ENCODE results near the gene CACNG1. TPM values are rescaled to one million over a fixed set of nuclear protein-coding genes. Genes with fewer than 3 reads are reported as not detected.

The CACNG1 gene
- total RNA-seq, 1 donor from 2014 or later = not detected

DNA sequence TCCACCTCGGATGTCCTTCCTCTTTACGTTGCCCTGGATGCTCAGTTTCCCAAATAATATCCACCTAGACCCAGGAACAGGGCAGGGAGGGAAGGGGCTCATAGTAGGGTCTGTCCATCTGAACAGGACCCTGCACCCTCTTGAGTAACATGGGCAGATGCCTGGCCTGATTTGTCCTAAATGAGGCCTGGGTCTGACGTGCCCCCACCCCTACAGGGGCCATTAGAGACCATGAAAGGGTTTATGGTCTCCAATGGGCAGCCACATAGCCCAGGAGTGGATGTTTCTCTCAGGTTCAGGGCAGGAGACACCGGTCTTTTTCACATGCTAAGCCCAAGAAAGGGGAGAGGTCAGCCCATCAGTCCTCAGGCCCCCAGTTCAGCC lies 6.8 kb downstream of the CACNG1 start:
- intact Hi-C loops (cut with micrococcal nuclease) = no loop called here
- Mint-ChIP-seq H3K27ac (no peak overlapping the region), H3K36me3 (ENCODE audit: low read depth) (no peaks in the 10 kb centered on the region), H3K9me3 (peaks cover 12% of the 10 kb centered on the region), H3K4me1 (no peaks in the 10 kb centered on the region), H3K27me3 (peaks cover 3% of the 10 kb centered on the region), H3K4me3 (no peak overlapping the region)
- DNase-seq = no peak

DNA sequence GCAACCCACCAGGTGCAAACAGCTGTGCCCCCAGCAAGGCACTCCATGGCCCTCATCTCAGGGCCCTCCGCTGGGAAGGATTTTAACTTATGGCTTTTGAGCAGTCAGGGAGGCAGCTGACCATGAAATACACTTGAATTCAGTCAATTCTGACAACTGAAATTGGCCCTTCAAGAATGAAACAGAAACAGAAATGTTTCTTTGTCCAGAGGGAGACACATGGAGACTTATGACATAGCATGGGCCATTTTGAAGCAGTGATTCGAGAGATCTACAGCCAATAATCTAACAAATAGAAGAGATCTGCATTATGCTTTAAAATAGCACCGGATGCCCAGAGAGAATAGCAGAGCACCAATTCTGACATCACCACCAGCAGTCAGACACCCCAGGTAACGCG lies 7.5 kb downstream of the CACNG1 start:
- Mint-ChIP-seq H3K27ac (no peak overlapping the region), H3K9me3 (peaks cover 12% of the 10 kb centered on the region), H3K27me3 (peaks cover 3% of the 10 kb centered on the region), H3K4me3 (no peak overlapping the region), H3K36me3 (ENCODE audit: low read depth) (no peaks in the 10 kb centered on the region), H3K4me1 (no peaks in the 10 kb centered on the region)
- intact Hi-C loops (cut with micrococcal nuclease) = no loop called here
- no peak for DNase-seq

DNA sequence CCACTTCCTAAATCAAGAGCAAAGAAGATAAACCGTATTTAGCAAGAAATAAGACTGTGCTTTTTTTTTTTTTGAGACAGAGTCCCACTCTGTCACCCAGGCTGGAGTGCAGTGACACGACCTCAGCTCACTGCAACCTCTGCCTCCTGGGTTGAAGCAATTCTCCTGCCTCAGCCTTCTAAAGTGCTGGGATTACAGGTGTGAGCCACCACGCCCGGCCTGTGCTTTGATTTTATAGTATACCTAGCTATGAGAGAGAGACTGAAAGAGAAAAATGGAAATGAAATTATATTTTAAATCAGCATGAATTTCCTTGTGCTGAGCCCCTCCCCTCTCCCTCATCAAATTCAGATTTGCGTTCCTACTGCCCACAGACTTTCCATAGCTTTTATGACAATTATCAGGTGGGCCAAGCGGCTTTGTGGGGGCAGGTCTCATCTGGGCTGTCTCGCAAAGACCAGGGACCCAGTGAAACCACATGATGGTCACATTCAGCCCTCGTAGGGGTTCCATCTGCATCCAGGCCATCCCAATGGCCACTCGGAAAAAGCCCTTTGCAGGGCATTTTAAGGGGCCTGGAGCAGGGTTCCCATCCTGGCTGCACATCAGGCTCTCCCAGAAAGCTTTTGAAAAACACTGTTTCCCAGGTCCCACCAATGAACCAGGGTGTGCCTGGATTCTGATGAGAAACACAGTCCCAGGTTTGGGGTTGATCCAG lies 8.5 kb downstream of the CACNG1 start:
- no peak for DNase-seq
- H3K36me3 Mint-ChIP-seq (ENCODE audit: low read depth) = no peaks in the 10 kb centered on the region
- intact Hi-C loops (cut with micrococcal nuclease) = no loop called here
- peaks cover 3% of the 10 kb centered on the region for H3K27me3 Mint-ChIP-seq
- no peak overlapping the region for H3K4me3 Mint-ChIP-seq
- peaks cover 12% of the 10 kb centered on the region for H3K9me3 Mint-ChIP-seq
- no peak overlapping the region for H3K27ac Mint-ChIP-seq
- H3K4me1 Mint-ChIP-seq = no peaks in the 10 kb centered on the region

DNA sequence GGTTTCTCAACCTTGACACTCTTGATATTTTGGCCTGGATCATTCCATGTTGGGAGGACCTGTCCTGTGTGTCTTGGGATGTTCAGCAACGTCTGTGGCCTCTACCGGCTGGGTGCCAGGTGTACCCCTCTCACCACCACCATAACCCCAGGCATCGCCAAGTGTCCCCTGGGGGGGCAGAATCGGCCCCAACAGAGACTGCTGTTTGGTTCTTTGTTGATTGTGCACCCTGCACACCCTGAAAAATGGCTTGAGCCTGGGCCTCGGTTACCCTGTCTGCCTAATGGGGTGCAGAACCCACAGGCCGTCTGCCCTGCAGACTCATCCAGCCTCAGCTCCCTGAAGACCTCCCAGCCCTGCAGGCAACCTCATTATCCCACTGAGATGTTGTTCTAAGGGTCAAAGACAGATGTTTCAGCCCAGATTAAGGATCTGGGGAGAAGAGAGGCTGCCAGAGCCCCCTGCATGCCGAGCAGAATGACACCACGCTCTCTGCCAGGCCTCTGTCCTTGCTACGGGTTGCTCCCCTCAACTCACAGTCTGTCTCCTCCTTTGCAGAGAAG lies 9.2 kb downstream of the CACNG1 start:
- no peaks in the 10 kb centered on the region for H3K4me1 Mint-ChIP-seq
- no peak overlapping the region for H3K27ac Mint-ChIP-seq
- H3K27me3 Mint-ChIP-seq = peaks cover 3% of the 10 kb centered on the region
- intact Hi-C loops (cut with micrococcal nuclease) = no loop called here
- H3K9me3 Mint-ChIP-seq = peaks cover 11% of the 10 kb centered on the region
- H3K36me3 Mint-ChIP-seq (ENCODE audit: low read depth) = no peaks in the 10 kb centered on the region
- no peak for DNase-seq
- H3K4me3 Mint-ChIP-seq = no peak overlapping the region

DNA sequence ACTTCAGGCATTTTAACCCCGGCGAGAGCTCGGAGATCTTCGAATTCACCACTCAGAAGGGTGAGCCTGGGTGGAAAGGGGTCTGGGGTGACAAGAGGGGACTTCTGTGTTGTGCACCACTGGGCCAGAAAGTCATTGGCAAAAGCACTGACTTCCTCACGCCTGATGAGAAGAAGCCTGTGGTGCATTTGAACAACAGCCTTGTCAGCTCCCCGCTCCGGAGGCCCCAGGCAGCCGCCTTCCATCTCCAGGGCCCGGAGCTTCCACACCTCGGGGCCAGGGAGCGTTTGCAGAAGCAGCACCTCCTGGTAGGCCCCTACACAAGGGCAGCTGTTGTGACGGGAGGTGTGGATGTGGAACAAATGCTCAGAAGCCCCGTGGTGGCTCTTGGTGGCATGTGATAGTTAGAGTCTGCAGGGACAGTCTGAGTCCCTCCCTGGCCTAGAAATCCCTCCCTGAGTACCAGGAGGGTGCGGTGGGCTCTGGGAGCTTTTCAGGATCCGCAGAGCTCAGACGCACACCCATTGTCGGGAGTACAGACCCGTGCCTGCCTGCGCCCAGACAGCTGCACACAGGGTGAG lies 9.7 kb downstream of the CACNG1 start:
- DNase-seq = no peak
- intact Hi-C loops (cut with micrococcal nuclease) = no loop called here
- Mint-ChIP-seq H3K36me3 (ENCODE audit: low read depth) (no peaks in the 10 kb centered on the region), H3K27me3 (peaks cover 3% of the 10 kb centered on the region), H3K9me3 (peaks cover 5% of the 10 kb centered on the region), H3K27ac (no peak overlapping the region), H3K4me3 (no peak overlapping the region), H3K4me1 (no peaks in the 10 kb centered on the region)

DNA sequence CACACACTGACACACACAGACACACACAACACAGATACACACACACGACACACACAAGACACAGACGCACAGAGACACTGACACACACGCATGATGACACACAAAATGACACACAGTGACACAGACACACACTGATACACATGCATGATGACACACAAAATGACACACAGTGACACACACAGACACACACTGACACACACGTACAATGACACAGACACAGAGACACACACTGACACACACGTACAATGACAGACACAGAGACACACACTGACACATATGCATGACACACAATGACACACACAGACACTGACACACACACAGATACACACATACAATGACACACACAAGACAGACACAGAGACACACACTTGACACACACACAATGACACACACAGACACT lies 10.3 kb downstream of the CACNG1 start:
- no peak overlapping the region for H3K27ac Mint-ChIP-seq
- peaks cover 5% of the 10 kb centered on the region for H3K9me3 Mint-ChIP-seq
- intact Hi-C loops (cut with micrococcal nuclease) = no loop called here
- H3K36me3 Mint-ChIP-seq (ENCODE audit: low read depth) = no peaks in the 10 kb centered on the region
- H3K4me3 Mint-ChIP-seq = no peak overlapping the region
- H3K4me1 Mint-ChIP-seq = no peaks in the 10 kb centered on the region
- peaks cover 3% of the 10 kb centered on the region for H3K27me3 Mint-ChIP-seq
- DNase-seq = no peak

DNA sequence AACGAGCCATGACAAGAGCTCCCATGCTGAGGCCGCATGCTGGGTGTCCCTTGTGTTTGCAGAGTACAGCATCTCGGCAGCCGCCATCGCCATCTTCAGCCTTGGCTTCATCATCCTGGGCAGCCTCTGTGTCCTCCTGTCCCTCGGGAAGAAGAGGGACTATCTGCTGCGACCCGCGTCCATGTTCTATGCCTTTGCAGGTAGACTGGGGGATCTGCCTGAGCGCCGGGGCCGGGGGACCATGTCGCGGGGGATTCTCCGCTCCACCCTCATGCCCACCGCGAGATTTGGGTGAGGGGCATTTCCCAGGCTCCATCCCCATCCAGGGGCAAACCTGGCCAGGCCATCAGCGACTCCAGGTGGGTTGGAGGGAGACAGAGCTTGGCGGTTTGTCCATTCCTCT lies 10.7 kb downstream of the CACNG1 start:
- peaks cover 3% of the 10 kb centered on the region for H3K27me3 Mint-ChIP-seq
- intact Hi-C loops (cut with micrococcal nuclease) = no loop called here
- H3K9me3 Mint-ChIP-seq = peaks cover 2% of the 10 kb centered on the region
- no peak for DNase-seq
- H3K4me1 Mint-ChIP-seq = no peaks in the 10 kb centered on the region
- H3K4me3 Mint-ChIP-seq = no peak overlapping the region
- H3K27ac Mint-ChIP-seq = no peak overlapping the region
- H3K36me3 Mint-ChIP-seq (ENCODE audit: low read depth) = no peaks in the 10 kb centered on the region

DNA sequence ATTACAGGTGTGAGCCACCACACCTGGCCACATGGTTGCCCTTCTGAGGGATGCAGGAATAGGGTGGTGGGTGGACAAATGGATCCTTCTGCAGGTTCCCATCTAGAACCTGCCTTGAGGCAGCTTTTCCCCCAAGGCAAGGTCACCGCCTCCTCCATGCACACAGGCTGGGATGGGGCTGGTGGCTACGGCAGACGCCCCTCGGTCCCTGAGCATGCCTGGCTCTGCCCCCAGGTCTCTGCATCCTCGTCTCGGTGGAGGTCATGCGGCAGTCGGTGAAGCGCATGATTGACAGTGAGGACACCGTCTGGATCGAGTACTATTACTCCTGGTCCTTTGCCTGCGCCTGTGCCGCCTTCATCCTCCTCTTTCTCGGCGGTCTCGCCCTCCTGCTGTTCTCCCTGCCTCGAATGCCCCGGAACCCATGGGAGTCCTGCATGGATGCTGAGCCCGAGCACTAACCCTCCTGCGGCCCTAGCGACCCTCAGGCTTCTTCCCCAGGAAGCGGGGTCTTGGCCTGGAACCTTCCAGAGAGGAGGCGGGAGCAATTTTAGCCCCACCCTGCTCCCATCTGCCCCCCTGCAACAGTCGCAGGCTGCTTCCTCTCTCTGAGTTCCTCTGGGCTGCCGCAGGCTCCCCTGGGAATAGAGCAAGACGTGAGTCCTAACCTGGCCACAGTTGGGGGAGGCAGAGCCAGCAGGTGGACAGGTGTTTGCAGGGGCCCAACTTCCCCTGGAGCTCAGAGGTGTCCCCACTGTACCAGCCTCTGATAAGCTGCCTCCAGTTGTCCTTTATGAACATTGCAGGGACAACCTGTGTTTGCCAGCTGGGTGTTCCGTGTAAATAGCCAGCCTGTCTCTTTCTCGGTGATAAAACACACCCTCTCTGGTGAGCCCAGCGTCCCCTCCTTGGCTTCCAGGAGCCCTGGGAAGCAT lies 11.7 kb downstream of the CACNG1 start:
- no peak for DNase-seq
- peaks cover 3% of the 10 kb centered on the region for H3K27me3 Mint-ChIP-seq
- no peaks in the 10 kb centered on the region for H3K36me3 Mint-ChIP-seq (ENCODE audit: low read depth)
- H3K9me3 Mint-ChIP-seq = no peaks in the 10 kb centered on the region
- intact Hi-C loops (cut with micrococcal nuclease) = no loop called here
- H3K4me1 Mint-ChIP-seq = no peaks in the 10 kb centered on the region
- no peak overlapping the region for H3K4me3 Mint-ChIP-seq
- no peak overlapping the region for H3K27ac Mint-ChIP-seq

DNA sequence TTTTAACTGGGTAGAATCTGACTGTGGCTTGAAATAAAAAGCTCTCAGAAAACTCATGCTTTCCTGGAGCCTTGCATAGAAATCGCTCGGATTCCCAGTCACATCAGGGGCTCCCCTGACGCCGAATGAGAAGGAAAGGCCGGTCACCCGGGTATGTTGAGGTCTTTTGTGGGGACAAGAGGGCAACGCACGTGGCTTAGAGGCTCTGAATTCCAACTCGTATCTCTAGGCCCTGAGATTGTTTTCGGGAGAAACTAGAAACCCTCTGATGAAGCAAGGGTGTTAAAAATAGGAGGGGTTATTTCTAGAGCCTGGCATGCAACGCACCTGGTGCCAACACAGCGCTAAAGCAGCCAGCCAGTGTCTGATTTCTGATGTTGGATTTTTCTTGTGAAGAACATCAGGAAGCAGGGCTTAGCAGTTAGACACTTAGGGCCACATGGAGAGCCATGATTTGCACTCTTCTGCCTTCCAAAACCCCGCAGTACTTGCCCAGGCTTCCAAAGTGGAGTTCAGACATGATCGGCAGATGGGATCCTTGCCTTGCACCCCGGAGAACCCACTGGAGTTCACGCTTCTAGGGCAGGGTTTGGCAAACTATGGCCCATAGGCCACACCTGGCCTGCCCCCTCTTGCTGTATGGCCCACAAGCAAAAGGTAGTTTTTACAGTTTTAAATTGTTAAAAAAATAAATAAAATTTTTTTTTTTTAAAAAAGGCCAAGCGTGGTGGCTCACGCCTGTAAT lies 12.6 kb downstream of the CACNG1 start:
- no peaks in the 10 kb centered on the region for H3K36me3 Mint-ChIP-seq (ENCODE audit: low read depth)
- no peaks in the 10 kb centered on the region for H3K9me3 Mint-ChIP-seq
- H3K4me1 Mint-ChIP-seq = no peaks in the 10 kb centered on the region
- DNase-seq = no peak
- H3K27me3 Mint-ChIP-seq = peaks cover under 1% of the 10 kb centered on the region
- no peak overlapping the region for H3K4me3 Mint-ChIP-seq
- H3K27ac Mint-ChIP-seq = no peak overlapping the region
- intact Hi-C loops (cut with micrococcal nuclease) = no loop called here

DNA sequence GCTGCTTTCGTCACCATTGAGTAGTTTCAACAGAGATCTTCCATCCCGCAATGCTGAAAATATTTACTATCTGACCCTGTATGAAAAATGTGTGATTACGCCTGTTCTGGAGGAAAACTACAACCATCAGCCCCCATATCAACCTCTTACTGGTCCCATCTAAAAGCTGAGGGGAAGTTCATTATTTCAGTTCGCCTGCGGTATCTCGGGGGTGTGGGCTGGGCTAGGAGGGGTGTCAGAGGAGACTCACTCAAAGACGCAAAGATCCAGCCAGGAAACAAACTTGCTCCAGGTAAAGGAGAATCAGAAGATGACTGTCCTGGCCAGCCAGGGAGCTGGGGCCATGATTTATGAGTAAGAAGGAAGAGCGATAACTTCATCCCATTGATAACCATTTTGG lies 13.7 kb downstream of the CACNG1 start:
- no peak overlapping the region for H3K27ac Mint-ChIP-seq
- intact Hi-C loops (cut with micrococcal nuclease) = loop anchor here (2.0 kb wide), 1 partner anchor 55 kb away; no protein-coding TSS in a partner anchor
- no peak overlapping the region for H3K4me3 Mint-ChIP-seq
- H3K36me3 Mint-ChIP-seq (ENCODE audit: low read depth) = no peaks in the 10 kb centered on the region
- no peaks in the 10 kb centered on the region for H3K4me1 Mint-ChIP-seq
- H3K27me3 Mint-ChIP-seq = no peaks in the 10 kb centered on the region
- DNase-seq = no peak
- no peaks in the 10 kb centered on the region for H3K9me3 Mint-ChIP-seq

DNA sequence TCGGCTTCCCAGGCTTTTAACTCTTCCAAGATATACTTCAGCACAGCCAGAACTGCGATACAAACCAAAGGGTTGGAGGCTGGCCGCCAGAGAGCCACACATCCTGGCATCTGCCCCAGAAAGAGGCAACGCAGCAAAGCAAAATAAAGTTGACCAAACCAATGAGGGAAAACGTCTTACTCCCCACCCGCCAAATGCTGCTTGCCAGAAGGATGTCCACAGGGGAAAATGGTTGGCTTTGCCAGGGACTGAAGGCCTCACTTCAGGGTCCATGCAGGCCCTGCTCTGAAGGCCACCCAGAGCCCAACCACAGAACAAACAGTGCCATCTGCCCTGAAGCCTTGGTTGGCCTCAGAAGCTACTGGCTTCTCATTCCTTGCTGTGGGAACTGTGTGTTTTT lies 15.0 kb downstream of the CACNG1 start:
- Mint-ChIP-seq H3K27me3 (no peaks in the 10 kb centered on the region), H3K27ac (no peak overlapping the region), H3K4me3 (no peak overlapping the region), H3K36me3 (ENCODE audit: low read depth) (no peaks in the 10 kb centered on the region), H3K9me3 (no peaks in the 10 kb centered on the region), H3K4me1 (no peaks in the 10 kb centered on the region)
- intact Hi-C loops (cut with micrococcal nuclease) = loop anchor here (2.0 kb wide), 1 partner anchor 57 kb away; no protein-coding TSS in a partner anchor
- DNase-seq = no peak

DNA sequence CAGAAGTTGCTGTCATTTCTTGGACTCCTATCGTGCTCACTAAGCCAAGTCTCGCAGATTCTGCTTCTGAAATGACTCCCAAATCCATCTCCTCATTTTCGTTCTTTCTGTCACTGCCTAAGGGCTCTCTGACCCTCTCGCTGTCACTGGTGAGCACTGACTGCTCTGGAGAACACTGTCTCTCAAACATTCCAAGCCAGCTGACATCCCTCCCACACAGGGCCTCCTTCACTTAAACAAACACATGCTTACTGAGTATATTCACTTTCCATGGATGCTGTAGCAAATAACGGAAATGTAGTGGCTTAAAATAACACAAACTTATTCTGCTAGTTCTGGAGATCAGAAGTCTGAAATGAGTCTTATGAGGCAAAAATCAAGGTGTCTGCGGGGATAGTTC lies 18.8 kb downstream of the CACNG1 start:
- Mint-ChIP-seq H3K36me3 (ENCODE audit: low read depth) (no peaks in the 10 kb centered on the region), H3K9me3 (no peaks in the 10 kb centered on the region), H3K27me3 (no peaks in the 10 kb centered on the region), H3K4me1 (no peaks in the 10 kb centered on the region), H3K27ac (no peak overlapping the region), H3K4me3 (no peak overlapping the region)
- intact Hi-C loops (cut with micrococcal nuclease) = no loop called here
- no peak for DNase-seq

DNA sequence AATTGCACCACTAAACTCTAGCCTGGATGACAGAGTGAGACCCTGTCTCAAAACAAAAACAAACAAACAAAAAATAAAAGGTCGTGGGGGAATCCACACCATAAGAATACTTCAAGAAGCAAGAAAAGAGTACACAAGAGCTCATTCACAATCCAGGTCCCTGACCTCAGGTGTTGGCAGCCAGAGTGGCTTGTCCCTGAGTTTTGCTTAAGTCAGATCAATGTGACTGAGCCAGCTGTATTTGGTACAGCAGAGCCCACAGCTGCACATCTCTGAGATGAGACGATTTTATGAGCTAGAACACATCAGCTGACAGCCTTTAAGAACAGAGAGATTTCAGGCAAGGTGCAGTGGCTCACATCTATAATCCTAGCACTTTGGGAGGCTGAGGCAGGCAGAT lies 22.4 kb downstream of the CACNG1 start:
- no peaks in the 10 kb centered on the region for H3K36me3 Mint-ChIP-seq (ENCODE audit: low read depth)
- intact Hi-C loops (cut with micrococcal nuclease) = no loop called here
- no peaks in the 10 kb centered on the region for H3K4me1 Mint-ChIP-seq
- no peaks in the 10 kb centered on the region for H3K27me3 Mint-ChIP-seq
- DNase-seq = no peak
- H3K9me3 Mint-ChIP-seq = no peaks in the 10 kb centered on the region
- no peak overlapping the region for H3K27ac Mint-ChIP-seq
- H3K4me3 Mint-ChIP-seq = no peak overlapping the region
